GM12891 (cell line): ENCODE measurements around the gene RANBP1.

Experiments
- DNase-seq: peaks from one replicate; pipeline ENCODE4 v3.0.0; 2011; ENCODE audit warnings: low spot score; ENCODE audit not compliant: insufficient read length
- FAIRE-seq: peaks from 2 replicates; lab custom pipeline; 2011; peaks lifted over from hg19 to GRCh38; lab: Jason Lieb, UNC
- PAX5 ChIP-seq: IDR thresholded peaks from 2 replicates; pipeline ENCODE4 v1.6.1; 2011; ENCODE audit warnings: low read length, moderate library complexity, mild to moderate bottlenecking; ENCODE audit not compliant: insufficient read depth, severe bottlenecking
- POLR2A ChIP-seq: IDR thresholded peaks from 2 replicates; pipeline ENCODE4 v1.6.1; 2011; ENCODE audit warnings: low read depth, low read length, control low read depth
- POLR2AphosphoS5 ChIP-seq: IDR thresholded peaks from 2 replicates; pipeline ENCODE4 v1.6.1; 2011; ENCODE audit warnings: low read depth, low read length, control low read depth
- POU2F2 ChIP-seq: IDR thresholded peaks from 2 replicates; pipeline ENCODE4 v1.6.1; 2011; ENCODE audit warnings: low read depth, mild to moderate bottlenecking, control low read depth, low read length, moderate library complexity
- SPI1 ChIP-seq: IDR thresholded peaks from 2 replicates; pipeline ENCODE4 v1.6.1; 2011; ENCODE audit warnings: low read depth, low read length, control low read depth
- TAF1 ChIP-seq: IDR thresholded peaks from 2 replicates; pipeline ENCODE4 v1.6.1; 2011; ENCODE audit warnings: low read depth, low read length, control low read depth

The RANBP1 gene

GRCh38 chr22:20143883-20144665, 28.2 kb downstream of the RANBP1 start:
- no peak for FAIRE-seq
- TF ChIP-seq TAF1, result no peak
- no peak for TF ChIP-seq POLR2A
- TF ChIP-seq POLR2AphosphoS5, result no peak
- no peak for TF ChIP-seq PAX5
- no peak for TF ChIP-seq SPI1
- TF ChIP-seq POU2F2, result no peak
- DNase-seq, result no peak

DNA sequence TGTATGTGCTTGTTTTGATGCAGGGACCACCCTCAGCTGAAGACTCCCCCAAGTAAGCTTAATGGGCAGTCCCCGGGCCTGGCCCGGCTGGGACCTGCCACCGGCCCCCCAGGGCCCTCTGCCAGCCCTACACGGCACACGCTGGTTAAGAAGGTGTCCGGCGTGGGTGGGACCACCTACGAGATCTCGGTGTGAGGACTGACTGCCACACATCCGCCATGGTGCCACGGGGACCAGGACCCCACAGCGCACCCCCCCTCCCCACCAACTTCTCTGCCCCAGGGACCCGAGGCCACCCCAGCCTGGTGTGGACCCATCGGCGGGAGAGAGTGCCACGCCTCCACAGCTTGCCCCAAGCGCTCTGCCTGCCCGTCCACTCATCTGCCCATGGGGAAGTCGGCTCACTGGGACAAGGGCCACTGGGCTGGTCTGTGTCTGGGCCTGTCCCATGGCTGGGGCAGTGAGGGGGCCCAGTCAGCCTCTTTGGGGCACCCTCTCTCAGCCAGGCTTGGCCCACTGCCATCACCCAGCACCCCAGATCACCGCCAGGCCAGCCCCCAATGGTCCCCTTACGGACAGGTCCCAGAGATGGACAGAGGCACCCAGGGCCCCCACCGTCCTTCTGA, 29.4 kb downstream of the RANBP1 start:
- DNase-seq, result no peak
- TF ChIP-seq POLR2A, result no peak
- no peak for TF ChIP-seq SPI1
- no peak for TF ChIP-seq POU2F2
- TF ChIP-seq TAF1, result no peak
- TF ChIP-seq POLR2AphosphoS5, result no peak
- TF ChIP-seq PAX5, result no peak
- no peak for FAIRE-seq

DNA sequence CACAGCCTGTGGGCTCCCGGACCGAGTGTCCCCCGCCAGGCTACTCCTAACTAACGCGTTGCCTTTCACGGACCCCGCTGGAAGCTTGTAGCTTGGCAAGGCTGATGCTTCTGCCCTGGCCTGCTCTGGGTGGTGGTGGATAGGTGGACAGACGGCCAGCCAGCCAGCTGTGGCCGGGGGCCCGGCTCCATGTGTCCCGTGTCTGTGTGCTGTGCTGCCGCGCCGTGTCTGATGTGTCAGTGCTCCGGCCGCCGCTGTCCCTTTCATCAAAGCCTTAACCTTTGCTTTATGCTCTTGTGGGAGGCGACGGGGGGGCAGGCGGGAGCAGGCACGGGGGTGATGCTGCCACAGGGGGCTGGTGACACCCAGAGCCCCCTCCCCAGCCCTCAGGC, 29.9 kb downstream of the RANBP1 start:
- TF ChIP-seq SPI1, result no peak
- TF ChIP-seq POLR2A, result no peak
- no peak for TF ChIP-seq TAF1
- TF ChIP-seq POLR2AphosphoS5, result no peak
- no peak for TF ChIP-seq POU2F2
- TF ChIP-seq PAX5, result no peak
- FAIRE-seq (no peak), DNase-seq (no peak)

- TF ChIP-seq POU2F2, result no peak
- TF ChIP-seq POLR2AphosphoS5, result no peak
- FAIRE-seq, result peak; percentile 90
Observed at GRCh38 chr22:20146777-20147176, 30.9 kb downstream of the RANBP1 start.

GRCh38 chr22:20147237-20147988, 31.5 kb downstream of the RANBP1 start:
- DNase-seq, result no peak
- no peak for TF ChIP-seq PAX5
- no peak for TF ChIP-seq TAF1
- peak; percentile 28; the same call in 1 of the 2 replicates for TF ChIP-seq SPI1
- TF ChIP-seq POU2F2, result no peak
- peak; percentile 41 for FAIRE-seq

More at GRCh38 chr22:20146777-20147176, 30.9 kb downstream of the RANBP1 start:
- DNase-seq, result peak; percentile 63

DNA sequence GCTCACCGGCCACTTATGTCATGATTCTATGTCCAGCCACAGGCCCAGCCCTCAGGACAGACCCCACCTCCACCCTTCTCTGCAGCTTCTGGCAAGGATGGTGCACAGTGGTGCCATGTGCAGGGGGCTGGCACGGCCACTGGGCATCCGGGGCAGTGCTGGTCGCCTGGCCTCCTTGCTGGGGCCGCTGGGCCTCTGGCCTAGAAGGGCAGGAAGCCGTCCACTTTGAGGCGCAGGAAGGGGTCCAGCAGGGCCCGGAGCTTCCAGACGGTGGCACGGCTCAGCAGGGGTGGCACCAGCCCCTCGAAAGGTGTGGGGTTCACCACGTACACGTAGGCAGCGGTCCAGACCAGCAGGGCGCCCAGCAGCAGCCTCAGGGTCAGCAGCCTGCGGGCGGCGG, 32.5 kb downstream of the RANBP1 start:
- no peak for FAIRE-seq
- no peak for DNase-seq
- TF ChIP-seq POLR2AphosphoS5 (no peak), PAX5 (no peak), POLR2A (no peak), POU2F2 (no peak), SPI1 (no peak)

- FAIRE-seq (no peak), DNase-seq (no peak)
- TF ChIP-seq TAF1 (no peak), SPI1 (no peak), POLR2AphosphoS5 (no peak), POLR2A (no peak), POU2F2 (no peak), PAX5 (no peak)
Observed at GRCh38 chr22:20149257-20150250, 33.6 kb downstream of the RANBP1 start.

GRCh38 chr22:20150381-20151275, 34.7 kb downstream of the RANBP1 start, which contains the start of gene CCDC188:
TSS of gene CCDC188 (minus strand) at chr22:20151055. CDS start at chr22:20150986, 69 bp downstream.
- no peak for FAIRE-seq
- DNase-seq, result no peak
- TF ChIP-seq POU2F2, result no peak
- no peak for TF ChIP-seq POLR2AphosphoS5
- no peak for TF ChIP-seq PAX5
- TF ChIP-seq TAF1, result no peak
- no peak for TF ChIP-seq SPI1
- TF ChIP-seq POLR2A, result no peak
